ENCODE data around the gene RNF168.

- no peak for TF ChIP-seq EZH2phosphoT487 (IDR thresholded peaks at IDR 0.05; ENCODE audit: insufficient read depth, low read depth)
- no peak for TF ChIP-seq EZH2 (IDR thresholded peaks at IDR 0.05; ENCODE audit: insufficient read depth, poor library complexity, severe bottlenecking)
Observed at GRCh38 chr3:196544491-196544992, 41.0 kb upstream of the RNF168 start.
